Mucosa of stomach (tissue), 1 donor: ENCODE measurements around the gene FOXN1.

Source experiments
- H3K27me3 ChIP-seq: one replicate; pipeline ENCODE4 v1.7.0; 2013; ENCODE audit warnings: mild to moderate bottlenecking, low read length; ENCODE audit not compliant: control insufficient read depth, insufficient read depth
- H3K36me3 ChIP-seq: one replicate; pipeline ENCODE4 v1.7.0; 2013; ENCODE audit warnings: low read length; ENCODE audit not compliant: control insufficient read depth, insufficient read depth
- H3K4me1 ChIP-seq: one replicate; pipeline ENCODE4 v1.7.0; 2013; ENCODE audit warnings: mild to moderate bottlenecking, low read length; ENCODE audit not compliant: control insufficient read depth, insufficient read depth
- H3K4me3 ChIP-seq: one replicate; pipeline ENCODE4 v1.7.0; 2013; ENCODE audit warnings: low read length
- H3K9ac ChIP-seq: one replicate; pipeline ENCODE4 v1.7.0; 2013; ENCODE audit warnings: mild to moderate bottlenecking, low read length, moderate library complexity
- H3K9me3 ChIP-seq: one replicate; pipeline ENCODE4 v1.7.0; 2013; ENCODE audit warnings: mild to moderate bottlenecking, low read length, moderate library complexity; ENCODE audit not compliant: control insufficient read depth
- donor health status: Pancreatic carcinoma.

FOXN1 gene

DNA sequence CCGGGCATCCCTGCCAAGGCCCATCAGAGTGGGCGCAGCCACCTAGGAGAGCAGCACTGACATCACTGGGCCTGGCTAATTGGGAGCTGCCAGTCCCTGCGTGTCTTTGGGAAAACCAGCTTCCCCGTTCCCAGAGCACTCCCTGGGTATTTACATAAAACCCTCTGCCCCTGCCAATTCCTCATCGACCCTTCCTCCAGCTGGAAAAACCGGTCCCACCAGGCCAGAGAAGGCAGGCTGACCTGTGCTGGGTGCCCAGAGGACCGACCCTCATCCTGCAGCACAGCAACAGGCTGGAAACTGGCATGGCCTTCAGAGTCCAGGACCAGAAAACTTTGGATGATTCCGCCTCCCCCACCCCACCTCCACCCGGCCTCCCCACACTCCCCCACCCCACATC is 8.2 kb upstream of the FOXN1 start:
- no peak overlapping the region for H3K9ac ChIP-seq
- H3K36me3 ChIP-seq: no peaks in the 10 kb centered on the region
- no peak overlapping the region for H3K4me3 ChIP-seq
- no peaks in the 10 kb centered on the region for H3K9me3 ChIP-seq
- H3K4me1 ChIP-seq: peaks cover 4% of the 10 kb centered on the region
- H3K27me3 ChIP-seq: peaks cover 10% of the 10 kb centered on the region

- H3K9me3 ChIP-seq: no peaks in the 10 kb centered on the region
- H3K4me1 ChIP-seq: peaks cover 4% of the 10 kb centered on the region
- H3K9ac ChIP-seq: no peak overlapping the region
- no peak overlapping the region for H3K4me3 ChIP-seq
- peaks cover 10% of the 10 kb centered on the region for H3K27me3 ChIP-seq
- no peaks in the 10 kb centered on the region for H3K36me3 ChIP-seq
Observed at GRCh38 chr17:28498652-28499363, 7.3 kb upstream of the FOXN1 start.

GRCh38 chr17:28499364-28499664 is 6.8 kb upstream of the FOXN1 start:
- no peak overlapping the region for H3K4me3 ChIP-seq
- H3K4me1 ChIP-seq: peaks cover 4% of the 10 kb centered on the region
- no peaks in the 10 kb centered on the region for H3K36me3 ChIP-seq
- no peak overlapping the region for H3K9ac ChIP-seq
- peaks cover 10% of the 10 kb centered on the region for H3K27me3 ChIP-seq
- no peaks in the 10 kb centered on the region for H3K9me3 ChIP-seq

DNA sequence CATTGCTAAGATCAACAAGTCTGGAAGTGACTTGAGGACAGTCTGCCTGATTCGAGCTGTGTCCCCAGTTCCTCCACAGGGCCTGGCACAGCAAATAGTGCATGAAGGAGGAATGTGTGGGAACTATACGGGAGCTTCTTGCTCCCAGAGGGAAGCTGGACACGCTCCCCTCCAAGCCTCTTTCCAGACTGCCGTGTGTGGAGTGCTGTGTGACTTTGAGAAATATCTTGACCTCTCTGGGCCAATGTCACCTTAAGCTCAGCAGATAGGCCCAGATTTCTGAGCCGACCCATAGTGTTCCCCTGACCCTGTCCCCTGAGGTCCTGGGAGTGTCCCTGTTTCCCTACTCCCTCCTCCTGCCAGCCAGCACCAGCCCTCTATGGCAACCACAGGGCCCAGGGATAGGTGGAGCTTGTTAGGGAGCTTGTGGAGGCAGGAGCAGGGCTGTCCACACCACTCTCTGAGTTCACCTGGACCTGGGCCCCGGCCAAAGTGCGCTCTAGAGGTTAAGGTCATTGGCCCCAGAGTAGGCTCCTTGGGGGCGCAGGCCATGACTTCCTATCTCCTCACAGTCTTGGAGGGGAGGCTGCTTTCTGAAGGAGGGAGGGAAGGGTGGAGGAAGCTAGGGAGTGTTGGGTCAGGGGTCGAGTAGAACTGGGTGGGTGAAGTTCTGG is 6.3 kb upstream of the FOXN1 start:
- H3K27me3 ChIP-seq: peaks cover 10% of the 10 kb centered on the region
- H3K4me1 ChIP-seq: peaks cover 4% of the 10 kb centered on the region
- H3K9me3 ChIP-seq: no peaks in the 10 kb centered on the region
- H3K36me3 ChIP-seq: no peaks in the 10 kb centered on the region
- H3K9ac ChIP-seq: no peak overlapping the region
- H3K4me3 ChIP-seq: no peak overlapping the region

- peaks cover 4% of the 10 kb centered on the region for H3K4me1 ChIP-seq
- no peaks in the 10 kb centered on the region for H3K9me3 ChIP-seq
- H3K9ac ChIP-seq: no peak overlapping the region
- H3K27me3 ChIP-seq: peaks cover 9% of the 10 kb centered on the region
- no peak overlapping the region for H3K4me3 ChIP-seq
- no peaks in the 10 kb centered on the region for H3K36me3 ChIP-seq
Observed at GRCh38 chr17:28500712-28501379, 5.3 kb upstream of the FOXN1 start.

GRCh38 chr17:28501421-28502284 is 4.5 kb upstream of the FOXN1 start:
- no peaks in the 10 kb centered on the region for H3K9me3 ChIP-seq
- no peak overlapping the region for H3K9ac ChIP-seq
- H3K4me3 ChIP-seq: no peak overlapping the region
- peaks cover 4% of the 10 kb centered on the region for H3K4me1 ChIP-seq
- H3K27me3 ChIP-seq: peaks cover 12% of the 10 kb centered on the region
- no peaks in the 10 kb centered on the region for H3K36me3 ChIP-seq

- peaks cover 29% of the 10 kb centered on the region for H3K27me3 ChIP-seq
- H3K4me3 ChIP-seq: no peak overlapping the region
- H3K36me3 ChIP-seq: no peaks in the 10 kb centered on the region
- no peaks in the 10 kb centered on the region for H3K4me1 ChIP-seq
- no peak overlapping the region for H3K9ac ChIP-seq
- H3K9me3 ChIP-seq: no peaks in the 10 kb centered on the region
Observed at GRCh38 chr17:28503420-28503819, 2.7 kb upstream of the FOXN1 start.

DNA sequence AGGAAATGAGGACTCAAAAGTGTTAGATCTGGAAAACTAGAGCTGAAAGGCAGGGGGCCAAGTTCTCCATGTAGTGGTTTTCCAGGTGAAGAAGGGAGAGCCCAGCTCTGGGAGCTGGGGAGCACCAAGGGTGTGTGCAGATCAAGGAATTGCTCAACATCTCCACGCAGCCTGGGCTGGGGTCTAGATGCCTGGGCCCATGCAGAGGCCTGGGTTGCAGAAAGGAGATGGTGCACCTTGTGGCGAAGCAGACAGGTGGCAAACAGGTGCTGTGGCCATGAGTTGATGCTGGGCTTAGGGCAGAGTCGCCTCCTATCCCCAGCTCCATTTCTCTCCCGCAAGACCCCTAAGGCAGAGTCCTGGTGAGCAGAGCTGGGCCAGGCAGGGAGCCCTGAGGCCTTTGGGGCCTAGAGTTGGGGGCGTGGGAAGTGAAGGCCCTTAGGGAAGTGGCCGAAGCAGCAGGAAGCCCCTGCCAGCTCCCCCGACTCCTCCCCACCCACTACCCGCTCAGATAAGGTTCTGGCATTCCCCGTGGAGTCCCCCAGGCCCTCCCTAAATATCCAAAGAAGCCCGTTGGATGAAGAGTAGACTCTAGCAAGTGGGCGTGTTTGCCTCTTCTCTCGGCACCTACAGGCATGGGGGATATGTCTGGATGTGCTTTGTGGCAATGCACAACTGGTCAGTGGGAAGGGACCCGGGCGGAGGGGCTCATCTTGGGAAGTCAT is 777 bp downstream of the FOXN1 start:
- Histone ChIP-seq H3K4me3 (no peak overlapping the region), H3K36me3 (no peaks in the 10 kb centered on the region), H3K27me3 (peaks cover 55% of the 10 kb centered on the region), H3K4me1 (no peaks in the 10 kb centered on the region), H3K9ac (no peak overlapping the region), H3K9me3 (no peaks in the 10 kb centered on the region)

DNA sequence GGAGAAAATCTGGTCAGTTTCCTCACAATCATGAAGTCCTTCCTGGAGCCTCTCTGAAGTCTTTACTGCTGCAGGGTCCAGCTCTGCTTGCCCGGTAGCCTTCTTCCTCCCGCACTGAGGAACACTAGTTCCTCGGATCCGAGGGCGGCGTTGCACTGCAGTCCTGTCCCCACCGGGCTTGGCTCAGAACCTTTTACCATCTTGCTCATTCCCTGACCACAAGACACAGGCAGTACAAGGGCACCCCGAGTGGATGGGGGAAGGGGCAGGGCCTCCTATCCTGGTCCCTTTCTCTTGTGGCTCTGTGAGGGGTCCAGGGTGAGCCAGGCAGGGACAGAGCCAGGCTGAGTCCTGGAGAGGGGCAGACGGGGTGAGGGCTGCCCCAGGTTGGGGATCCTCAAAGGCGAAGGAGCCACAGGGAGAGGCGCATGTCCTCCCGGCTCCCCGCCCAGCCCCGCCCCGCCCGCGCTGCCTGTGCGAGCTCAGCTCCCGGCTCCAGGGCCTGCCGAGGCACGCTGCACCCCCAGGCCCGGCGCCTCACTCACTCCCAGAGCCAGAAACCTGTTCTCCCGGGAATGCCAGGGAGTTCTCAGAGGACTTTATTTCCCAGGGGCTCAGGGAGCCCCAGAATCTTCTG is 1.5 kb downstream of the FOXN1 start:
- Histone ChIP-seq H3K9ac (no peak overlapping the region), H3K4me1 (no peaks in the 10 kb centered on the region), H3K36me3 (no peaks in the 10 kb centered on the region), H3K4me3 (no peak overlapping the region), H3K9me3 (no peaks in the 10 kb centered on the region), H3K27me3 (peaks cover 63% of the 10 kb centered on the region)

- Histone ChIP-seq H3K9me3 (no peaks in the 10 kb centered on the region), H3K27me3 (peaks cover 63% of the 10 kb centered on the region), H3K4me1 (no peaks in the 10 kb centered on the region), H3K9ac (no peak overlapping the region), H3K4me3 (no peak overlapping the region), H3K36me3 (no peaks in the 10 kb centered on the region)
Observed at GRCh38 chr17:28508211-28508724, 2.1 kb downstream of the FOXN1 start.

DNA sequence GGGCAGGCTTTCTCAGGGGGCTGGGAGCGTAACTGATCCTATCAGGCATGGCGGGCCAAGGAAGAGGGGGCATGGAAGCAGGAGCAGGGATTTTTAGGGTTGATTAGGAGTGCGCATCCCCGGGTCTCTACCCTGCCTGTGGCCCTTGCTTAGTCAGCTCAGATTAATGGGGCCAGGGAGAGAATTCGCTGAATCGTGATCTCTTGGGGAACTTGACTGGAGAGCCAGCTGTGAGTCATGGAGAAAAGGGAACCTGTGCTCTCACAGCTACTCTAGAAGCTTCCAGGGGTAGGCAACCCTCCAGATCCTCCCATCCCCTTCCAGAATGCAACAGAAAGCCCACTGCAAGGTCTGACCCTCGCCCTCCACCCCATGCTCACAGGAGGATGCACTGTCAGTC is 3.6 kb downstream of the FOXN1 start:
- no peaks in the 10 kb centered on the region for H3K36me3 ChIP-seq
- H3K4me1 ChIP-seq: peaks cover 7% of the 10 kb centered on the region
- peaks cover 63% of the 10 kb centered on the region for H3K27me3 ChIP-seq
- no peak overlapping the region for H3K4me3 ChIP-seq
- H3K9ac ChIP-seq: no peak overlapping the region
- H3K9me3 ChIP-seq: no peaks in the 10 kb centered on the region
